Glutamatergic neuron (in vitro differentiated cells): ENCODE measurements around the gene NOD2. TPM values are rescaled to one million over a fixed set of nuclear protein-coding genes. Genes with fewer than 3 reads are reported as not detected.

ENCODE experiments used
- DNase-seq: peaks from one replicate; pipeline ENCODE4 v3.0.0; 2022
- H3K27ac Mint-ChIP-seq: one replicate; pipeline ENCODE4 v1.8.0; 2020; ENCODE audit warnings: mild to moderate bottlenecking, mixed read lengths, inconsistent platforms; ENCODE audit not compliant: unreplicated experiment
- H3K27me3 Mint-ChIP-seq: one replicate; pipeline ENCODE4 v1.8.0; 2020; ENCODE audit warnings: mild to moderate bottlenecking, moderate library complexity, mixed read lengths, inconsistent platforms; ENCODE audit not compliant: unreplicated experiment
- H3K36me3 Mint-ChIP-seq: one replicate; pipeline ENCODE4 v1.8.0; 2020; ENCODE audit warnings: mild to moderate bottlenecking, mixed read lengths, inconsistent platforms; ENCODE audit not compliant: unreplicated experiment
- H3K4me1 Mint-ChIP-seq: one replicate; pipeline ENCODE4 v1.8.0; 2020; ENCODE audit warnings: mild to moderate bottlenecking, low read depth, mixed read lengths, inconsistent platforms; ENCODE audit not compliant: unreplicated experiment
- H3K4me3 Mint-ChIP-seq: one replicate; pipeline ENCODE4 v1.8.0; 2020; ENCODE audit warnings: mild to moderate bottlenecking, mixed read lengths, inconsistent platforms; ENCODE audit not compliant: unreplicated experiment
- H3K9me3 Mint-ChIP-seq: one replicate; pipeline ENCODE4 v1.8.0; 2020; ENCODE audit warnings: mild to moderate bottlenecking, moderate library complexity, mixed read lengths, inconsistent platforms; ENCODE audit not compliant: unreplicated experiment
- CTCF ChIP-seq: fragments of 200-600 bp; sonication (generic); IDR thresholded peaks from one replicate; pipeline ENCODE4 v1.5.0; 2021; ENCODE audit not compliant: partially characterized antibody, unreplicated experiment
- total RNA-seq: library from RNA; stranded (reverse); fragmentation: NEBNext Ultra II Directional; extraction: Animal tissue kit (Norgen Biotek cat#: 25700); gene quantifications from one replicate; pipeline ENCODE4 v1.2.1, GENCODE V29; 2021; ENCODE audit not compliant: unreplicated experiment

The NOD2 gene
- total RNA-seq, 1 donor from 2014 or later = 0.34 TPM

- peaks cover 5% of the 10 kb centered on the region for H3K9me3 Mint-ChIP-seq
- H3K4me1 Mint-ChIP-seq = no peaks in the 10 kb centered on the region
- H3K36me3 Mint-ChIP-seq = peaks cover 7% of the 10 kb centered on the region
- H3K27me3 Mint-ChIP-seq = no peaks in the 10 kb centered on the region
- no peak for TF ChIP-seq CTCF
- no peak for DNase-seq
- no peak overlapping the region for H3K27ac Mint-ChIP-seq
- no peak overlapping the region for H3K4me3 Mint-ChIP-seq
Observed at GRCh38 chr16:50731130-50731988, 38.0 kb downstream of the NOD2 start.

- peaks cover 5% of the 10 kb centered on the region for H3K9me3 Mint-ChIP-seq
- H3K36me3 Mint-ChIP-seq = peaks cover 7% of the 10 kb centered on the region
- no peaks in the 10 kb centered on the region for H3K27me3 Mint-ChIP-seq
- H3K27ac Mint-ChIP-seq = no peak overlapping the region
- no peaks in the 10 kb centered on the region for H3K4me1 Mint-ChIP-seq
- no peak for TF ChIP-seq CTCF
- H3K4me3 Mint-ChIP-seq = no peak overlapping the region
- DNase-seq = no peak
Observed at GRCh38 chr16:50731989-50732832, 38.8 kb downstream of the NOD2 start.

GRCh38 chr16:50733468-50733867 lies 40.1 kb downstream of the NOD2 start:
- no peak overlapping the region for H3K27ac Mint-ChIP-seq

DNA sequence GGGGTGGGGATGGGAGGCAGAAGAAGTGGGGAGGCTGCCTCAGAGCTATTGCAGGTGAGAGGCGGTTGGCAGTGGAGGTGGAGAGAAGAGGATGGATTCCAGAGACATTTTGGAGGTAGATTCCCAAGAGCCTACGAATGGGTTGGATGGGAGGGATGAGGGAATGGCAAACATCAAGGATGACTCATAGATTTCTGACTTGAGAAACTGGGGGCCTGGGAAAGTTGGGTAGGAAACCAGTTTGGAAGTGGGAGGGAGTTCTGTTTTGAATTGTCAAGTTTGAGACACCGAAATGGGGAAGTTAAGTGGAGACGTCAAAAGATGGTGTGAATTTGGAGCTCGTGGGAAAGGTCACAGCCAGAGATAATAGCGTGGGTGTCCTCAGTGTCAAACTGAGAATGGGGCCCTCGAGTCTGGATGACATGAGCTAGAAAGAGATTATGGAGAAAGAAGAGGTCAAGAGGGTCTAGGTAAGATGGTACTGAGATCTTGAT lies 42.3 kb downstream of the NOD2 start:
- Mint-ChIP-seq H3K4me1 (no peaks in the 10 kb centered on the region), H3K27me3 (peaks cover 2% of the 10 kb centered on the region), H3K27ac (no peak overlapping the region), H3K9me3 (peaks cover 4% of the 10 kb centered on the region), H3K36me3 (no peaks in the 10 kb centered on the region), H3K4me3 (no peak overlapping the region)
- TF ChIP-seq CTCF = no peak
- no peak for DNase-seq

More at GRCh38 chr16:50733468-50733867, 40.1 kb downstream of the NOD2 start:
- DNase-seq = no peak
- TF ChIP-seq CTCF = no peak
- Mint-ChIP-seq H3K27me3 (peaks cover 2% of the 10 kb centered on the region), H3K4me1 (no peaks in the 10 kb centered on the region), H3K36me3 (peaks cover 7% of the 10 kb centered on the region), H3K4me3 (no peak overlapping the region), H3K9me3 (peaks cover 5% of the 10 kb centered on the region)
